Rectal smooth muscle tissue (tissue), 1 donor: ENCODE measurements around the gene WDR64.
"Not testable (repeated sequence)": the region's sequence is repeated elsewhere in the genome, so short reads cannot be mapped to it uniquely, and the experiment has no call there.

Source experiments
- H3K27ac ChIP-seq: one replicate; pipeline ENCODE4 v1.7.0; 2013; ENCODE audit warnings: low read depth, low read length, inconsistent platforms
- H3K27me3 ChIP-seq: one replicate; pipeline ENCODE4 v1.7.0; 2013; ENCODE audit warnings: low read length; ENCODE audit not compliant: control insufficient read depth, insufficient read depth
- H3K36me3 ChIP-seq: one replicate; pipeline ENCODE4 v1.7.0; 2013; ENCODE audit warnings: low read length; ENCODE audit not compliant: control insufficient read depth, insufficient read depth
- H3K4me1 ChIP-seq: one replicate; pipeline ENCODE4 v1.7.0; 2013; ENCODE audit warnings: low read length; ENCODE audit not compliant: control insufficient read depth, insufficient read depth
- H3K4me3 ChIP-seq: one replicate; pipeline ENCODE4 v1.7.0; 2013; ENCODE audit warnings: low read length
- H3K9ac ChIP-seq: one replicate; pipeline ENCODE4 v1.7.0; 2013; ENCODE audit warnings: low read length

Gene WDR64

DNA sequence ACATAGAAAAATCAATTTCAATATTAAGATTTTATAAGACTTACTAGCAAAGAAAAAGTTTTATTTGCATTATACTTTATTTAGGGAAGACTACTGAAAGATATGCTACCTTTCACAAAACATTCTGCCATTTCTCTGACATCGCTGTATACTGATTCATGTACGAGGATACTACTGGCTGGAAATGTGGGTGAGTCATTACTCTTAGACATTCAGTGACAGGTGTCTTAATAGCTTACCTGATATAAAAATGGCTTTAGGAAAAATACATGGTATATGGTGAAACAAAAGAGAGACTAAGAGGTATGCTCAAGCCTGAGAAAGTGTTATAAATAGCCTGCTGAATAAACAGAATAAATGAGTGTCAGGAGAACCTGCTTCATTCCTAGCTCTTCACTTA is 122.9 kb downstream of the WDR64 start:
- Histone ChIP-seq H3K4me1 (no peaks in the 10 kb centered on the region), H3K4me3 (no peak overlapping the region), H3K27ac (no peak overlapping the region), H3K36me3 (no peaks in the 10 kb centered on the region), H3K9ac (no peak overlapping the region), H3K27me3 (no peaks in the 10 kb centered on the region)

DNA sequence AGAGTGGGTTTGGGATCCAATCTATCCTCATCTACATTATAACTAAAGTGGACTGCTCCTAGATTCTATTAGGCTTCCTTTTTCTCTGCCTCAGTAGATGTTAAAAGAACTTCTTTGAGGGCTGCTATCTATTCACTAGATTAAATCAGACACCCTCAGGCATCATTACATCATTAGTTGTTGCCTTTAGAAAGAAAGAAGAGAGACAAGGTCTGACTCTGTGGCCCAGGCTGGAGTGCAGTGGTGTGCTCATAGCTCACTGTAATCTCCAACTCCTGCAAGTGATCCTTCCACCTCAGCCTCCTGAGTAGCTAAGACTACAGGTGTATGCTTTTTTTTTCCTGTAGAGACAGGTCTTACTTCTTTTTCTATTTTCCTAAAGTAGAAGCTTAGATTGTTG is 124.8 kb downstream of the WDR64 start:
- Histone ChIP-seq H3K36me3 (no peaks in the 10 kb centered on the region), H3K4me3 (no peak overlapping the region), H3K9ac (no peak overlapping the region), H3K27me3 (no peaks in the 10 kb centered on the region), H3K4me1 (no peaks in the 10 kb centered on the region), H3K27ac (no peak overlapping the region)

DNA sequence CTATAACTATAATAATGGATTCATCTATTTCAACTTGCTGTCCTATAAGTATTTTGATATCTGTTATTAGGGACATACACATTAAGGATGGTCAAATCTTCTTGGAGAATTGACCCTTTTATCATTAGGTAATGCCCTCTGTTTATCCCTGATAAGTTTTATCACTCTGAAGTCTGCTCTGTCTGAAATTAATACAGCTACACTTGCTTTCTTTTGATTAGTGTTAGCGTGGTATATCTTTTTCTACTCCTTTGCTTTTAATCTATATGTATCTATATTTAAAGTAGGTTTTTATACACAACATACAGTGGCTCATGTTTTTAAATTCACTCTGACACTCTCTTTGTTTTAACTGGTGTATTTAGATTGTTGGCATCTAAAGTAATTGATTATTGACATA is 126.0 kb downstream of the WDR64 start:
- Histone ChIP-seq H3K4me3 (no peak overlapping the region), H3K9ac (no peak overlapping the region), H3K27ac (no peak overlapping the region), H3K27me3 (no peaks in the 10 kb centered on the region), H3K36me3 (no peaks in the 10 kb centered on the region), H3K4me1 (no peaks in the 10 kb centered on the region)

DNA sequence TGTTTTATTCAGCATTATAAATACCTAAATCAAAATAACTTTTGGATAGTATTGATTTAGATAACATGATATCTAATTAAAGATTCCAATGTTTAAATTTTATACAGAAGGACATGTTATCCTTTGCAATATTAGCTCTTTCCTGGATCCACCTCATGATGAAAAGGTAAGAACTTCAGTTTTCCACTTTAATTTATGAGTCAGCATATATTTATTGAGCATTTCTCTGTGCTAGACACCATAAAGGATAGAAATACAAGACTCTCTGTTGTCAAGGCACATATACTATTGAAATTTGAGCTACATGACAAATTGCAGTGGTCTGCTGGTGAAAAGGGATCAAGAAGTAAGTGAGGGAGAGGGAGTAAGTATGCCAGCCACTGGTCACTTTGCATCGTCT is 127.8 kb downstream of the WDR64 start:
- Histone ChIP-seq H3K9ac (no peak overlapping the region), H3K27me3 (no peaks in the 10 kb centered on the region), H3K4me3 (no peak overlapping the region), H3K27ac (no peak overlapping the region), H3K4me1 (no peaks in the 10 kb centered on the region), H3K36me3 (no peaks in the 10 kb centered on the region)

DNA sequence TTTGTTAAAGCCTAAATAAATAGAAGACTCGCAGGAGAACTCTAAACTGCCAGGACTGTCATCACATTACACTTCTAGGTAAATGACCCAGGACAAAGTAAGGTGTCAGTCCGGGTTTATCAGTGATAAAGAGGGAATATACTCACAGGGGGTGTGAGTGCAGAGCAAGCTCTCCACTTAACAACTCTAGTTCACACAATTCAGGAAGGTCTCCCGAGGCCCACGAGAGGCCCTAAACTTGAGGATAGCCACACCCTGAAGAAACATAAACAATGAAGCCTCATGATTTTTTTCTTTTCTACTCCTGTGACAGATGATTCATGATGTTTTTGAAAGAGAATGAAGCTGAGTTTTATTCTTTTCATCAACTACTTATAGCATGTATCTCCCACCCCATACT is 130.3 kb downstream of the WDR64 start:
- Histone ChIP-seq H3K4me1 (peaks cover 4% of the 10 kb centered on the region), H3K4me3 (no peak overlapping the region), H3K27ac (no peak overlapping the region), H3K9ac (no peak overlapping the region), H3K27me3 (no peaks in the 10 kb centered on the region), H3K36me3 (no peaks in the 10 kb centered on the region)

DNA sequence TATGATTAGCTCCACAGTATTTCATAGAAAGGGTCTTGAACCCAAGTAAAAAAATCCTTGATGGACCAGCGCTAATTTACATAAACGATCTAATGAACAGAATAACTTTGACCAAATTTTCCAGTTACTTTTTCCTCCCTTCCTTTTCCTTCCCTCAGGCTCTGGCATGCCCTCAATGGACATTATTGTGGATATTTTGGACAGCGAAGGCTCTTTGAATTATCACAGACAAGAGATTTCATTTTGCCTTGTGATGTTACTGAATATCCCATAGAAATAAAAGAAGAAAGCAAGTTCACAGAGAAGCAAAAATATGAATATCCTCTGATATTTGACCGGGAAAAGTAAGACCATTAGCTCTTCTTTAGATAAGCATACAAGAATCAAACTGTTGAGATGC is 135.6 kb downstream of the WDR64 start:
- H3K36me3 ChIP-seq = no peaks in the 10 kb centered on the region
- H3K27ac ChIP-seq = no peak overlapping the region
- no peak overlapping the region for H3K9ac ChIP-seq
- no peak overlapping the region for H3K4me3 ChIP-seq
- peaks cover 4% of the 10 kb centered on the region for H3K4me1 ChIP-seq
- H3K27me3 ChIP-seq = no peaks in the 10 kb centered on the region

DNA sequence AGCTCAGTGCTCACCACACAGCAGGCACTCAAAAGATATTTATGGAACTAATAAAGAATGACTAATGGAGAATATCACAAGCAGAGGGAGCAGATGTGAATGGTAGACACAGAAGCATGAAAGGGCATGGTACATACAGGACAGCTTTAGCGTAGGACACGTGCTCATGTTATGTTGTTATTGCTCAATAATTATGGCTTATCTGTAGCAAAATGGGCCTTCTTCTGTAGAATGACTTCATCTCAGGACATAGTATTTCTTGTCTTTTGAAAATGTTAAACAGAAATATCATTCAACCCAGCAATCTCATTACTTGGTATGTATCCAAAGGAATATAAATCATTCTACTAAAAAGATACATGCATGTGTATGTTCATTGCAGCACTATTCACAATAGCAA is 137.0 kb downstream of the WDR64 start:
- Histone ChIP-seq H3K4me1 (peaks cover 4% of the 10 kb centered on the region), H3K9ac (no peak overlapping the region), H3K36me3 (no peaks in the 10 kb centered on the region), H3K27me3 (no peaks in the 10 kb centered on the region), H3K27ac (no peak overlapping the region), H3K4me3 (no peak overlapping the region)

DNA sequence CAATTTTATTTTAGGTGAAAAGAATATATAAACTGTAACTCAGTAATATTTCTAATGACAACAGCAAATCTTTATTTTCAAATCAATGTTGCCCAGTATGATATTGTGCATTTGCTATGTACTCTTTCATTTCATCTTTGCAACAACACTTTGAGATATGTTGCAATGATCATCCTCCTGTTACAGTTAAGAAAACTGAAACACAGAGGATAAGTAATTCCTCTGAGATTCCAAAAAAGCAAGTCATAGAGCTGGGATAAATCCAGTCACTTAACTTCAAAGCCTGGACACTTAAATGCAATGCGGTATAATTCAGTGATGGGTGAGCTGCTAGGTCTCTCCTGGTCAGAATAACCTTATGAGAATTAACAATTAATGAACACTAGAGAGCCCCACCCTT is 147.3 kb downstream of the WDR64 start:
- Histone ChIP-seq H3K27ac (no peak overlapping the region), H3K36me3 (no peaks in the 10 kb centered on the region), H3K9ac (no peak overlapping the region), H3K27me3 (no peaks in the 10 kb centered on the region), H3K4me3 (no peak overlapping the region), H3K4me1 (no peaks in the 10 kb centered on the region)

DNA sequence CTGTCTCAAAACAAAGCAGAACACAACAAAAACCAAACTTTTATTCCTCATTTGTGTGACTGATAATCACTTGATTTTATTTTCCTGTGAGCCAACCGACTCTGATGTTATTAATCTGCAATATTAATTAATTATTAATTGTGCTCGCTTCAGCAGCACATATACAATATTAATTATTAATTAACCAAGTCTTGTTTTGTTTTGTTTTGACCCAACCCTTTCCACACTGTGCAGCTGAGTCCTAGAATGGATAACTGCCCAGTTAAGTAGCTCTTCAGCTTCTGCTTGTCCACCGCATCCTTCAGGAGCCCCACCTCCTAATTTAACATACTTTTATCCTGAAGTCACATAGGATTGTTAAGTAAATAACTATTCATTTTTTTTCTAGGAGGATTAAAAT is 148.6 kb downstream of the WDR64 start:
- H3K4me1 ChIP-seq = no peaks in the 10 kb centered on the region
- no peak overlapping the region for H3K9ac ChIP-seq
- no peaks in the 10 kb centered on the region for H3K27me3 ChIP-seq
- no peak overlapping the region for H3K27ac ChIP-seq
- no peaks in the 10 kb centered on the region for H3K36me3 ChIP-seq
- no peak overlapping the region for H3K4me3 ChIP-seq

DNA sequence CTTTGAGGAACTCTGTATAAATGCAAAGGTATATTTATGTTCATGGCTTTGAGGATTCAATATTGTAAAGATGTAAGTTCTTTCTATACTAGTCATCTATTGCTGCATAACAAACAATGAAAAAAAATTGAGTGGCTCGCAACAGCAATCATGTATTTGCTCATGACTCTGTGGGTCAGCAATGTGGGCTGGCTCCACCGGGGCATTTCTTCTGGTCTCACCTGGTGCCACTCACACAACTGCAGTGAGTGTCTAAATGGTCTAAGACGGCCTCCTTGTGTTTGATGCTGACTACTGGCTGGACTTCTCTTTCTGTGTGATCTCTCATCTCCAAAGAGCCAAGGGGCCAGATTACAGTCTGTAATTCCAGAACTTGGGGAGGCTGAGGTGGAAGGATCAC is 150.8 kb downstream of the WDR64 start:
- H3K9ac ChIP-seq = no peak overlapping the region
- no peaks in the 10 kb centered on the region for H3K36me3 ChIP-seq
- H3K4me1 ChIP-seq = no peaks in the 10 kb centered on the region
- H3K4me3 ChIP-seq = no peak overlapping the region
- no peak overlapping the region for H3K27ac ChIP-seq
- no peaks in the 10 kb centered on the region for H3K27me3 ChIP-seq

DNA sequence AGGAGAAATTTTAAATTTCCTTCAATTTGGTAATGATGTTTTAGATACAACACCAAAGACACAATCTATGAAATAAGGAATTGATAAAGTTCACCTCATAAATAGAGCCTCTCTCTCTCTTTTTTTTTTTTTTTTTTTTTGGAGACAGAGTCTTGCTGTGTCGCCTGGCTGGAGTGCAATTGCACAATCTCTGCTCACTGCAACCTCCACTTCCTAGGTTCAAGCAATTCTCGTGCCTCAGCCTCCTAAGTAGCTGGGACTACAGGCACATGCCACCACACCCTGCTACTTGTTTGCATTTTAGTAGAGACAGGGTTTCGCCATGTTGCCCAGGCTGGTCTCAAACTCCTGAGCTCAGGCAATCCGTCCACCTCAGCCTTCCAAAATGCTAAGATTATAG is 152.6 kb downstream of the WDR64 start:
- H3K27me3 ChIP-seq, H3K36me3 ChIP-seq, H3K27ac ChIP-seq, H3K9ac ChIP-seq, H3K4me1 ChIP-seq, H3K4me3 ChIP-seq: not testable (repeated sequence)

DNA sequence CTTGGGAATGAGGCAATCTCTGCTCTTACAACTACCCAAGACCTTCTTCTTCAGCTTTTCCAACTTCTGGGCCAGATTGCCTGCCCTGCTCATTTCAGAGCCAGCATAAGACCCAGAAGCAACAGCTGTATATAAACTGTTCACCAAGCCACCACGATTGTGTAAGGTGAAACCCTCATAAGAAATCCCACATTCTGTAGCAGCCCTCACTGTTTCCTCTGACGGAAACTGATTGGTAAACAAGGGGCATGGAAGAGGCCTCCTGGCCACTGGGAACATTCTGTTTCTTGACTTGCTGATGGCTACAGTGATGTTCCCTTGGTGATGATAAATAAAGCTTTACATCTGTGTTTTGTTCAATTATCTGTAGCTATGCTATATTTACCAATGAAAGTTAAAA is 156.2 kb downstream of the WDR64 start:
- Histone ChIP-seq H3K27ac (no peak overlapping the region), H3K9ac (no peak overlapping the region), H3K4me3 (no peak overlapping the region), H3K27me3 (no peaks in the 10 kb centered on the region), H3K4me1 (no peaks in the 10 kb centered on the region), H3K36me3 (no peaks in the 10 kb centered on the region)

DNA sequence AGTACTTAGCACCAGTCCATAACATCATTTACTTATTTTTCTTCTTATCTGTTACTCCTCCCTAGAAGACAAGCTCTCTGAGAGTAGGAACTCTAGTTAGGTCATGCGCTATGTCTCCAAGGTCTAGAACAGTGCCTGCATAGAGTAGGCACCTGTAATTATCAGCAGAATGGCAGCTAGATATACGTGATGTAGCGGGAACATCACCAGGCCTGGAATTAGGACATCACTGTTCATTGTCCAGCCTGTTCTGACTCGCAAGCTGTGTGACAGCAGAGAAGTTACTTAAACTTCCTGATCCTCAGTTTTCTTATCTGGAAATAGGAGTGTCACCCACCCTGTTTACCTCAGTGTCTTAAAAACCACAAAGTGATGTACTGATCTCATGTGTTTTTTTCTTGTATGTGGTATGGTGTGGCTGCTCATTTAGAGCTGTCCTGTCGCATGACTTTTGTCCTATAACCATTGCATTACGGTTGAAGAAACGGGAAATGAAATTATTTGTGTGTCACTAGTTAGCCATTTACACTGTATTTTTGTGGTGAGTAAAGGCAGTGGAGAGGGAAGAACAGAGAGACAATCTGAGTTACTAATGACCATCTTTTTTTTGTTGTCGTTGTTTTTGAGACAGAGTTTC is 158.8 kb downstream of the WDR64 start:
- Histone ChIP-seq H3K36me3 (no peaks in the 10 kb centered on the region), H3K27me3 (no peaks in the 10 kb centered on the region), H3K9ac (no peak overlapping the region), H3K4me1 (no peaks in the 10 kb centered on the region), H3K27ac (no peak overlapping the region), H3K4me3 (no peak overlapping the region)
